DOHH2 (cell line): ENCODE measurements around the gene OTOP3.
A peak's percentile ranks its signal among the peaks of the same experiment; 100 is the strongest.

Experiments used
- H3F3A ChIP-seq: fragments of 200-600 bp; sonication (generic), shearing (Covaris generic); 2 replicates; pipeline ENCODE4 v1.6.0; 2016; ENCODE audit warnings: antibody characterized with exemption, mild to moderate bottlenecking; ENCODE audit not compliant: control insufficient read depth, insufficient read depth
- H3K27ac ChIP-seq: fragments of 200-600 bp; sonication (generic); 2 replicates; pipeline ENCODE4 v1.5.1; 2014; ENCODE audit warnings: low read depth, mild to moderate bottlenecking, low read length, moderate library complexity
- H3K27me3 ChIP-seq: fragments of 200-600 bp; sonication (generic); 2 replicates; pipeline ENCODE4 v1.6.1; 2014; ENCODE audit warnings: mild to moderate bottlenecking, low read length, mixed read lengths; ENCODE audit not compliant: control insufficient read depth
- H3K36me3 ChIP-seq: fragments of 200-600 bp; sonication (generic); 2 replicates; pipeline ENCODE4 v1.6.1; 2014; ENCODE audit warnings: mild to moderate bottlenecking, low read length, moderate library complexity, mixed read lengths; ENCODE audit not compliant: control insufficient read depth
- H3K4me1 ChIP-seq: fragments of 200-600 bp; sonication (generic); 2 replicates; pipeline ENCODE4 v1.6.1; 2014; ENCODE audit warnings: mild to moderate bottlenecking, low read length, mixed read lengths; ENCODE audit not compliant: control insufficient read depth
- H3K4me2 ChIP-seq: fragments of 200-600 bp; sonication (generic); 2 replicates; pipeline ENCODE4 v1.6.0; 2014; ENCODE audit warnings: mild to moderate bottlenecking, low read length, moderate library complexity
- H3K4me3 ChIP-seq: fragments of 200-600 bp; sonication (generic); 2 replicates; pipeline ENCODE4 v1.5.1; 2014; ENCODE audit warnings: mild to moderate bottlenecking, low read length, mixed read lengths
- H3K79me2 ChIP-seq: fragments of 200-600 bp; sonication (generic); 2 replicates; pipeline ENCODE4 v1.6.1; 2014; ENCODE audit warnings: mild to moderate bottlenecking, low read length, mixed read lengths; ENCODE audit not compliant: control insufficient read depth
- H3K9me2 ChIP-seq: fragments of 200-600 bp; sonication (generic); replicated peaks from 2 replicates; pipeline ENCODE4 v1.6.1; 2014; ENCODE audit warnings: mild to moderate bottlenecking, low read length, mixed read lengths; ENCODE audit not compliant: control insufficient read depth
- H3K9me3 ChIP-seq: fragments of 200-600 bp; sonication (generic); 2 replicates; pipeline ENCODE4 v1.6.1; 2014; ENCODE audit warnings: antibody characterized with exemption, low read length, mixed read lengths; ENCODE audit not compliant: control insufficient read depth, insufficient read depth
- H4K20me1 ChIP-seq: fragments of 200-600 bp; sonication (generic); 2 replicates; pipeline ENCODE4 v1.6.0; 2014; ENCODE audit warnings: low read depth, mild to moderate bottlenecking, antibody characterized with exemption, low read length, moderate library complexity; ENCODE audit not compliant: control insufficient read depth, insufficient read depth
- CTCF ChIP-seq: fragments of 200-600 bp; sonication (generic); IDR thresholded peaks from one replicate; pipeline ENCODE4 v1.5.1; 2014; ENCODE audit warnings: antibody characterized with exemption, mild to moderate bottlenecking, low read depth, low read length; ENCODE audit not compliant: poor library complexity, severe bottlenecking
- EZH2phosphoT487 ChIP-seq: fragments of 200-600 bp; sonication (generic); IDR thresholded peaks from 2 replicates; pipeline ENCODE4 v1.6.1; 2017; ENCODE audit warnings: borderline replicate concordance, mild to moderate bottlenecking, antibody characterized with exemption, low read length, moderate library complexity, mixed read lengths

The OTOP3 gene

GRCh38 chr17:74961657-74962350, 26.1 kb downstream of the OTOP3 start:
- Histone ChIP-seq H3K27me3 (peaks cover 2% of the 10 kb centered on the region; the same call in 1 of the 2 replicates), H3K9me3 (no peaks in the 10 kb centered on the region), H3K4me1 (peaks cover 9% of the 10 kb centered on the region), H3F3A (no peaks in the 10 kb centered on the region), H3K4me3 (no peak overlapping the region), H3K79me2 (no peaks in the 10 kb centered on the region), H3K36me3 (no peaks in the 10 kb centered on the region), H3K4me2 (no peak overlapping the region), H3K27ac (no peak overlapping the region), H4K20me1 (no peaks in the 10 kb centered on the region), H3K9me2 (no peaks in the 10 kb centered on the region)
- TF ChIP-seq EZH2phosphoT487 (no peak), CTCF (peak; percentile 85)

- Histone ChIP-seq H3K27ac (no peak overlapping the region), H3K9me2 (no peaks in the 10 kb centered on the region), H3K36me3 (no peaks in the 10 kb centered on the region), H3K79me2 (no peaks in the 10 kb centered on the region), H3K9me3 (no peaks in the 10 kb centered on the region), H3K4me2 (no peak overlapping the region), H3K27me3 (peaks cover 2% of the 10 kb centered on the region; the same call in 1 of the 2 replicates), H3K4me1 (peaks cover 9% of the 10 kb centered on the region), H3K4me3 (no peak overlapping the region), H3F3A (no peaks in the 10 kb centered on the region), H4K20me1 (no peaks in the 10 kb centered on the region)
- TF ChIP-seq EZH2phosphoT487: no peak
- TF ChIP-seq CTCF: no peak
These were observed 27.1 kb downstream of the OTOP3 start for GRCh38 chr17:74962622-74963394.

GRCh38 chr17:74963656-74964055, 28.0 kb downstream of the OTOP3 start:
- no peak overlapping the region for H3K4me3 ChIP-seq
- TF ChIP-seq EZH2phosphoT487: no peak
- no peak for TF ChIP-seq CTCF
- no peaks in the 10 kb centered on the region for H3K79me2 ChIP-seq
- no peak overlapping the region for H3K4me2 ChIP-seq
- H3K36me3 ChIP-seq: no peaks in the 10 kb centered on the region
- H3K9me3 ChIP-seq: no peaks in the 10 kb centered on the region
- H3K27ac ChIP-seq: no peak overlapping the region
- no peaks in the 10 kb centered on the region for H3F3A ChIP-seq
- peaks cover 2% of the 10 kb centered on the region; the same call in 1 of the 2 replicates for H3K27me3 ChIP-seq
- H3K9me2 ChIP-seq: no peaks in the 10 kb centered on the region
- no peaks in the 10 kb centered on the region for H4K20me1 ChIP-seq
- peaks cover 9% of the 10 kb centered on the region for H3K4me1 ChIP-seq
